ENCODE measurements around the gene ACE2.

GRCh38 chrX:15563056-15563455, 37.7 kb downstream of the ACE2 start:
- TF ChIP-seq ZNF274 (IDR thresholded peaks at IDR 0.05; ENCODE audit: low read depth, low read length), result no peak
- no peak for TF ChIP-seq YY1 (IDR thresholded peaks at IDR 0.05; ENCODE audit: insufficient read depth, insufficient read length)

Measured in NT2/D1 (cell line).